Adrenal gland (tissue), 12 donors: ENCODE results near the gene IDI1. TPM values are rescaled to one million over a fixed set of nuclear protein-coding genes. Genes with fewer than 3 reads are reported as not detected.

Experiments used
- DNase-seq, 7 donors: peaks; one replicate each; pipeline ENCODE4 v3.0.0-alpha.2; 2019 to 2020
- H3K27ac ChIP-seq, 5 donors: fragments of 200-600 bp; sonication (generic) in 4 of 5; 1 replicate in 3 of 5; 2 replicates in 2 of 5; pipeline versions ENCODE4 v1.5.1 to v1.8.0; 2016 to 2020; ENCODE audit warnings: mild to moderate bottlenecking in 1 of 5
- H3K27me3 ChIP-seq: fragments of 200-600 bp; 2 replicates; pipeline ENCODE4 v1.8.0; 2021
- H3K36me3 ChIP-seq, 2 donors: fragments of 200-600 bp; replicated peaks in 1 of 2; 1 replicate in 1 of 2; 2 replicates in 1 of 2; pipeline versions ENCODE4 v1.5.1 to v1.8.0; 2018 to 2022
- H3K4me1 ChIP-seq, 2 donors: fragments of 200-600 bp; replicated peaks in 1 of 2; 1 replicate in 1 of 2; 2 replicates in 1 of 2; pipeline versions ENCODE4 v1.5.1 to v1.8.0; 2018 to 2021
- H3K4me3 ChIP-seq, 4 donors: fragments of 200-600 bp; sonication (generic) in 3 of 4; one replicate each; pipeline ENCODE4 v1.5.1; 2016 to 2018
- H3K9me3 ChIP-seq, 3 donors: fragments of 200-600 bp; sonication (generic) in 1 of 3; replicated peaks in 1 of 3; 1 replicate in 2 of 3; 2 replicates in 1 of 3; pipeline versions ENCODE4 v1.5.1 to v1.8.0; 2016 to 2021
- CTCF ChIP-seq, 6 experiments: fragments of 450-650 bp in 4 of 6; fragments of 200-600 bp in 2 of 6; sonication (generic) in 1 of 6; IDR thresholded peaks; 1 replicate in 5 of 6; 2 replicates in 1 of 6; pipeline versions ENCODE4 v1.5.1 to v1.8.0; 2016 to 2021; ENCODE audit warnings: antibody characterized with exemption in 6 of 6, mild to moderate bottlenecking in 2 of 6, moderate library complexity in 1 of 6
- POLR2A ChIP-seq, 2 donors: fragments of 450-650 bp; IDR thresholded peaks; one replicate each; pipeline ENCODE4 v1.6.1; 2017; ENCODE audit warnings: antibody characterized with exemption in 2 of 2, mild to moderate bottlenecking in 2 of 2, moderate library complexity in 1 of 2
- whole genome bisulfite sequencing, 4 donors: extraction: QIAGEN DNeasy Blood & Tissue Kit in 2 of 4; methylation state at CpG; one replicate each; pipeline versions ENCODE4 v1.1.5 to v1.1.7; 2013 to 2017; 5-methylcytosine and 5-hydroxymethylcytosine counted together
- intact Hi-C, 2 donors: fragments of 100-400 bp; cut with DNase I; formaldehyde crosslinking; loops; one replicate each; pipeline versions ENCODE4 v1.14.1 to v1.15.0; 2022 to 2023
- polyA plus RNA-seq, 3 donors: library from polyadenylated mRNA; stranded (reverse); fragments of 200-250 nt in 2 of 3; fragments of 350-450 nt in 1 of 3; fragmentation: Illumina TruSeq in 1 of 3; extraction: RNeasy Lipid Tissue Mini Kit (QIAGEN cat#74804) in 1 of 3; gene quantifications; one replicate each; pipeline ENCODE4 v1.2.3, GENCODE V29; 2013 to 2014
- total RNA-seq, 9 donors: library from RNA; depleted of rRNA in 4 of 9; stranded (reverse); fragments of >200 nt in 4 of 9; fragments of 120-200 nt in 1 of 9; fragmentation: NEBNext Ultra II Directional in 1 of 9; extraction: Animal tissue kit (Norgen Biotek cat#: 25700) in 1 of 9; gene quantifications; one replicate each; pipeline versions ENCODE4 v1.1.0 to v1.2.4, GENCODE V29; 2013 to 2023
- donor health status: healthy with polysubstance abuse.
- donor health status: Bipolar disorder and iron deficiency.
- donor health status: DM: yes; HTN: yes; CAD: no.
- donor health status: DM: no; HTN: no; CAD: no.
- donor health status: DM: no; HTN: no; CAD: no.
- donor health status: DM: yes; HTN: yes; CAD: no.

The IDI1 gene
- total and polyA plus RNA-seq, 12 donors = 20.4 to 1,056 (median 49.7) TPM

- WGBS, 4 donors = 93 to 96% (median 94%) methylated on average over 23 to 28 of the region's 28 CpGs
- H3K36me3 ChIP-seq = peaks cover 0 to 86% of the 10 kb centered on the region in 2 donors
- H3K4me3 ChIP-seq = no peak overlapping the region
- TF ChIP-seq POLR2A (IDR thresholded peaks at IDR 0.05) = no peak
- no peak for TF ChIP-seq CTCF (IDR thresholded peaks at IDR 0.05)
- intact Hi-C loops = no loop called here
- no peak overlapping the region for H3K27ac ChIP-seq
- DNase-seq = peak in 1 of 7 donors; percentile 41
- H3K4me1 ChIP-seq = no peaks in the 10 kb centered on the region
- H3K9me3 ChIP-seq = no peaks in the 10 kb centered on the region
- H3K27me3 ChIP-seq = no peaks in the 10 kb centered on the region
These were observed 35.4 kb upstream of the IDI1 start for GRCh38 chr10:1084011-1084950.

DNA sequence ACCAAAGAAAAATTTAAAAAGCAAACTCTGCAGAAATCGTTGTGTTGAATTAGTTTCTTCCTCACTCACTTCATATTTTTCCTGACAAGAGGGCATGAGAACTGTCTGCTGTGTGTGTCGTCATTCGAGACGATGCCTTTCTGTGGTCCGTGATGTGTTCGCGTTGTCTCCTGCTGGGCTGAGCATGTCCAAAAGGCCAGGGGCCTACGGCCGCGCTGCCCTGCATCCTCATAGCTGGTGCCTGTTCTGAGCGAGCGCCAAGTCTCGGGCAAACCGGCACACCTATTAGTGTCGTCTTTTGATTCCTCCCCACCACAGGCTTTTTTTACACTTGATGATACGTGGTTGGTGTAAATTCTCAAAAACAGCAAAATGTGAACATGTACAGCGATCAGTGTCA is 34.7 kb upstream of the IDI1 start:
- H3K27ac ChIP-seq = no peak overlapping the region
- no peaks in the 10 kb centered on the region for H3K9me3 ChIP-seq
- intact Hi-C loops = no loop called here
- H3K4me3 ChIP-seq = no peak overlapping the region
- no peak for DNase-seq
- H3K27me3 ChIP-seq = no peaks in the 10 kb centered on the region
- no peak for TF ChIP-seq POLR2A (IDR thresholded peaks at IDR 0.05)
- TF ChIP-seq CTCF (IDR thresholded peaks at IDR 0.05) = no peak
- WGBS, 4 donors = 90 to 95% (median 93%) methylated on average over 17 of the region's 17 CpGs
- H3K36me3 ChIP-seq = peaks cover 0 to 84% of the 10 kb centered on the region in 2 donors
- no peaks in the 10 kb centered on the region for H3K4me1 ChIP-seq

DNA sequence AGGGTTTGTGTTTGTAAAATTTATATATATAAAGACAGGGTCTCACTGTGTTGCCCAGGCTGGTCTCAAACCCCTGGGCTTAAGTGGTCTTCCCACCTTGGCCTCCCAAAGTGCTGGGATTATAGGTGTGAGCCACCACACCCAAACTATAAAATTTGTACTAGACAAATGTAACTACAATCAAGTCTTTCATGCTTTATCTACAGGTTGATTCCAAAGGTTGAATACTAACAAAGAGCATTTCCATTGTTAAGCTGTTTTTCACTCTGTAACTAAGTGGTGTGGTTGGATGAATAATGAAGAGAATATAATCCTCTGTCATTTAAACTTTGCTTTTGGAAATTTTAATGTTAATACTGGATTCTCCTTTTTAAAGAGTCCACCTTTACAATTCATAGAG is 29.7 kb upstream of the IDI1 start:
- no peak for DNase-seq
- Histone ChIP-seq H3K4me1 (no peaks in the 10 kb centered on the region), H3K27ac (no peak overlapping the region), H3K9me3 (no peaks in the 10 kb centered on the region), H3K36me3 (peaks cover 0 to 53% of the 10 kb centered on the region in 2 donors), H3K4me3 (no peak overlapping the region), H3K27me3 (no peaks in the 10 kb centered on the region)
- TF ChIP-seq POLR2A (IDR thresholded peaks at IDR 0.05) = no peak
- no peak for TF ChIP-seq CTCF (IDR thresholded peaks at IDR 0.05)
- intact Hi-C loops = no loop called here

GRCh38 chr10:1074748-1075308 is 25.9 kb upstream of the IDI1 start:
- Histone ChIP-seq H3K4me3 (no peak overlapping the region), H3K27ac (no peak overlapping the region), H3K36me3 (peaks cover 0 to 38% of the 10 kb centered on the region in 2 donors), H3K4me1 (peaks cover 0 to 4% of the 10 kb centered on the region in 2 donors), H3K9me3 (no peaks in the 10 kb centered on the region), H3K27me3 (no peaks in the 10 kb centered on the region)
- 85 to 87% (median 87%) methylated on average over 18 of the region's 18 CpGs for WGBS, 4 donors
- intact Hi-C loops = no loop called here
- TF ChIP-seq CTCF (IDR thresholded peaks at IDR 0.05) (peak in 5 of 6 experiments; percentile 15 to 44 (median 32)), POLR2A (IDR thresholded peaks at IDR 0.05) (no peak)
- no peak for DNase-seq
